ENCODE measurements around the gene LARP1B.
A peak's percentile ranks its signal among the peaks of the same experiment; 100 is the strongest.

The LARP1B gene

GRCh38 chr4:128158894-128159293, 97.8 kb downstream of the LARP1B start:
- Mint-ChIP-seq H3K36me3 (ENCODE audit: low read depth) (peaks cover 37% of the 10 kb centered on the region), H3K4me1 (no peaks in the 10 kb centered on the region), H3K9me3 (peaks cover 20% of the 10 kb centered on the region), H3K27ac (no peak overlapping the region), H3K4me3 (no peak overlapping the region), H3K27me3 (ENCODE audit: low read depth, poor library complexity) (no peaks in the 10 kb centered on the region)
- DNase-seq: no peak
- TF ChIP-seq CTCF (IDR thresholded peaks at IDR 0.05): no peak

- TF ChIP-seq CTCF (IDR thresholded peaks at IDR 0.05): no peak
- Mint-ChIP-seq H3K36me3 (ENCODE audit: low read depth) (peaks cover 30% of the 10 kb centered on the region), H3K4me3 (no peak overlapping the region), H3K27me3 (ENCODE audit: low read depth, poor library complexity) (no peaks in the 10 kb centered on the region), H3K4me1 (no peaks in the 10 kb centered on the region), H3K27ac (no peak overlapping the region), H3K9me3 (peaks cover 19% of the 10 kb centered on the region)
- no peak for DNase-seq
Measured at GRCh38 chr4:128159967-128160366, 98.9 kb downstream of the LARP1B start.

GRCh38 chr4:128161138-128161537, 100.0 kb downstream of the LARP1B start:
- Mint-ChIP-seq H3K4me3 (no peak overlapping the region), H3K36me3 (ENCODE audit: low read depth) (peaks cover 18% of the 10 kb centered on the region), H3K9me3 (peaks cover 12% of the 10 kb centered on the region), H3K27ac (no peak overlapping the region), H3K27me3 (ENCODE audit: low read depth, poor library complexity) (no peaks in the 10 kb centered on the region), H3K4me1 (no peaks in the 10 kb centered on the region)
- TF ChIP-seq CTCF (IDR thresholded peaks at IDR 0.05): no peak
- no peak for DNase-seq

GRCh38 chr4:128162434-128162833, 101.3 kb downstream of the LARP1B start:
- no peak overlapping the region for H3K27ac Mint-ChIP-seq
- no peaks in the 10 kb centered on the region for H3K4me1 Mint-ChIP-seq
- TF ChIP-seq CTCF (IDR thresholded peaks at IDR 0.05): no peak
- H3K4me3 Mint-ChIP-seq: no peak overlapping the region
- peaks cover 3% of the 10 kb centered on the region for H3K9me3 Mint-ChIP-seq
- DNase-seq: no peak
- H3K36me3 Mint-ChIP-seq (ENCODE audit: low read depth): peaks cover 5% of the 10 kb centered on the region
- no peaks in the 10 kb centered on the region for H3K27me3 Mint-ChIP-seq (ENCODE audit: low read depth, poor library complexity)

GRCh38 chr4:128163177-128164117, 102.3 kb downstream of the LARP1B start:
- Mint-ChIP-seq H3K4me3 (no peak overlapping the region), H3K27me3 (ENCODE audit: low read depth, poor library complexity) (no peaks in the 10 kb centered on the region), H3K36me3 (ENCODE audit: low read depth) (no peaks in the 10 kb centered on the region), H3K27ac (peak overlapping the region; percentile 8), H3K4me1 (no peaks in the 10 kb centered on the region), H3K9me3 (no peaks in the 10 kb centered on the region)
- DNase-seq: no peak
- TF ChIP-seq CTCF (IDR thresholded peaks at IDR 0.05): no peak

- no peak for DNase-seq
- H3K27ac Mint-ChIP-seq: no peak overlapping the region
- no peaks in the 10 kb centered on the region for H3K9me3 Mint-ChIP-seq
- no peaks in the 10 kb centered on the region for H3K27me3 Mint-ChIP-seq (ENCODE audit: low read depth, poor library complexity)
- H3K4me1 Mint-ChIP-seq: no peaks in the 10 kb centered on the region
- H3K36me3 Mint-ChIP-seq (ENCODE audit: low read depth): no peaks in the 10 kb centered on the region
- no peak overlapping the region for H3K4me3 Mint-ChIP-seq
- no peak for TF ChIP-seq CTCF (IDR thresholded peaks at IDR 0.05)
Measured at GRCh38 chr4:128166982-128167381, 105.9 kb downstream of the LARP1B start.

All from nephron progenitor cell (in vitro differentiated cells).